ENCODE data around the gene IMMP2L. TPM values are rescaled to one million over a fixed set of nuclear protein-coding genes. Genes with fewer than 3 reads are reported as not detected.

Gene IMMP2L
- total RNA-seq, 1 donor from 2014 or later: 17.8 TPM

GRCh38 chr7:111383133-111383532, 179.2 kb downstream of the IMMP2L start:
- intact Hi-C loops (cut with micrococcal nuclease): no loop called here
- Histone ChIP-seq H3K4me1 (no peaks in the 10 kb centered on the region), H3K27me3 (ENCODE audit: low read depth) (no peaks in the 10 kb centered on the region), H3K27ac (replicated peaks) (no peak overlapping the region), H3K36me3 (no peaks in the 10 kb centered on the region), H3K9me3 (replicated peaks) (no peaks in the 10 kb centered on the region), H3K4me3 (no peak overlapping the region)
- no peak for TF ChIP-seq CTCF (IDR thresholded peaks at IDR 0.05; ENCODE audit: borderline replicate concordance)
- no peak for DNase-seq

DNA sequence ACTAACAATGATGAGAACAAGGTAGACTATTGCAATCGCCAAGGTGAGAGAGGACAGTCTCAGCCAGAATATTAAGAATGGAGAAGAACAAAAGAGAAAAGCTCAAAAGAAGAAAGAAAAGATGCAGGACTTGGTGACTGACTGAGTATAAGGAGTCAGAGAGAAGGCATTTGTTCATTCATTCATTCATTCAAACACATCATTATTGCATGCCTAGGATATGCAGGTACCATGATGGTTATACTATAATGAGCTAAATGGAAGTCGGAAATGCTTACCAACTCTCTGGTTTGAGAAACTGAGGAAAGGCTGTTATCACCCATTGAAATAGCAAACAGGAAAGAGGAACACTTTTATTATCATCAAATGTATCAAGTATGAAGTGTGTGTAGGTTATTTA, 180.7 kb downstream of the IMMP2L start:
- Histone ChIP-seq H3K4me3 (no peak overlapping the region), H3K27me3 (ENCODE audit: low read depth) (no peaks in the 10 kb centered on the region), H3K9me3 (replicated peaks) (no peaks in the 10 kb centered on the region), H3K36me3 (no peaks in the 10 kb centered on the region), H3K27ac (replicated peaks) (no peak overlapping the region), H3K4me1 (no peaks in the 10 kb centered on the region)
- no peak for TF ChIP-seq CTCF (IDR thresholded peaks at IDR 0.05; ENCODE audit: borderline replicate concordance)
- DNase-seq: no peak
- intact Hi-C loops (cut with micrococcal nuclease): no loop called here

DNA sequence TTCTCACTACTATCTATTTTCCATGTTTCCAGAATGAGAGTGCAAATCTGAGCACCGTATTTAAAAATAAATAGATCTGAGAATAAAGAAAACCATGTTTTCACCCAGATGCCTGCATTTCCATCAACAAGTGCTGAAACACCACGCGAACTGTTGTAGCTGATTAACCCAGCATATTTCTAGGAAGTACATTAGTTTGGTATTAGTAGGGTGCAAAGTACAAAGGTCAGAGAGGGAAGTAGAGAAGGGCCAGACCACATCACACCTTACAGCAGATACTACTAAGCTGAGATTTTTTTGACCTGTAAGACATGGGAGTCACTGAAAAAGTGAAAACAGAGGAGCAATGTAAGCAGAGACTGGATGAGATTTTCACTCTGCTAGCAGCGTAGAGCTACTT, 181.3 kb downstream of the IMMP2L start:
- no peaks in the 10 kb centered on the region for H3K36me3 ChIP-seq
- intact Hi-C loops (cut with micrococcal nuclease): no loop called here
- no peak for TF ChIP-seq CTCF (IDR thresholded peaks at IDR 0.05; ENCODE audit: borderline replicate concordance)
- no peak overlapping the region for H3K27ac ChIP-seq (replicated peaks)
- DNase-seq: no peak
- H3K9me3 ChIP-seq (replicated peaks): no peaks in the 10 kb centered on the region
- no peak overlapping the region for H3K4me3 ChIP-seq
- H3K27me3 ChIP-seq (ENCODE audit: low read depth): no peaks in the 10 kb centered on the region
- H3K4me1 ChIP-seq: no peaks in the 10 kb centered on the region

- no peaks in the 10 kb centered on the region for H3K4me1 ChIP-seq
- H3K36me3 ChIP-seq: no peaks in the 10 kb centered on the region
- no peak for DNase-seq
- no peak for TF ChIP-seq CTCF (IDR thresholded peaks at IDR 0.05; ENCODE audit: borderline replicate concordance)
- no peak overlapping the region for H3K4me3 ChIP-seq
- H3K27me3 ChIP-seq (ENCODE audit: low read depth): no peaks in the 10 kb centered on the region
- intact Hi-C loops (cut with micrococcal nuclease): no loop called here
- no peak overlapping the region for H3K27ac ChIP-seq (replicated peaks)
- H3K9me3 ChIP-seq (replicated peaks): no peaks in the 10 kb centered on the region
Observed at GRCh38 chr7:111374027-111374426, 188.3 kb downstream of the IMMP2L start.

GRCh38 chr7:111371437-111371836, 190.9 kb downstream of the IMMP2L start:
- no peak for DNase-seq
- H3K4me1 ChIP-seq: no peaks in the 10 kb centered on the region
- no peak overlapping the region for H3K27ac ChIP-seq (replicated peaks)
- intact Hi-C loops (cut with micrococcal nuclease): no loop called here
- H3K4me3 ChIP-seq: no peak overlapping the region
- no peaks in the 10 kb centered on the region for H3K27me3 ChIP-seq (ENCODE audit: low read depth)
- TF ChIP-seq CTCF (IDR thresholded peaks at IDR 0.05; ENCODE audit: borderline replicate concordance): no peak
- H3K36me3 ChIP-seq: no peaks in the 10 kb centered on the region
- no peaks in the 10 kb centered on the region for H3K9me3 ChIP-seq (replicated peaks)

DNA sequence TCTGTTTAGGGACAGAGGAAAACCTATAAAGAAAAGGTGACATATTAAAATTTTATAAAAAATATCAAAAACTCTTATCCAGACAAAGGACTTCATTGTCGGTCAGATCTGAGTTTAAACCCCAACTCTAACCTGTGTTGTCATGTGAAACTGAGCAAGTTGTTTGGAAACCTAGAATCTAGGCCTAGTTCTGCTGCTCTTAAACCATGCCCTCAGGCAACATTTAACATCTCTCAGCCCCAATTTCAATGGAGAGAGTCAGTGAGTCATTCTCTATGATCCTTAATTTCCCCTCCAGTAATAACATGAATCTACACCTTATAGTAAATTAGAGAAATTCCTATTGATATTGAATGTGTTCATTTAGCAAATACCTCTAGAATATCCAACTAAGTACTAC, 192.3 kb downstream of the IMMP2L start:
- intact Hi-C loops (cut with micrococcal nuclease): no loop called here

More for the DNA sequence above, 192.3 kb downstream of the IMMP2L start:
- H3K4me3 ChIP-seq: no peak overlapping the region
- H3K4me1 ChIP-seq: no peaks in the 10 kb centered on the region
- no peaks in the 10 kb centered on the region for H3K9me3 ChIP-seq (replicated peaks)
- DNase-seq: no peak
- H3K27me3 ChIP-seq (ENCODE audit: low read depth): no peaks in the 10 kb centered on the region
- H3K36me3 ChIP-seq: no peaks in the 10 kb centered on the region
- TF ChIP-seq CTCF (IDR thresholded peaks at IDR 0.05; ENCODE audit: borderline replicate concordance): no peak
- no peak overlapping the region for H3K27ac ChIP-seq (replicated peaks)

Data from left ventricle myocardium inferior (tissue), 1 donor.